ENCODE data around the gene PAFAH1B2.
"Not testable (repeated sequence)": the region's sequence is repeated elsewhere in the genome, so short reads cannot be mapped to it uniquely, and the experiment has no call there.

PAFAH1B2 gene

GRCh38 chr11:117206111-117206510 is 62.0 kb downstream of the PAFAH1B2 start:
- not testable (repeated sequence) for DNase-seq

DNA sequence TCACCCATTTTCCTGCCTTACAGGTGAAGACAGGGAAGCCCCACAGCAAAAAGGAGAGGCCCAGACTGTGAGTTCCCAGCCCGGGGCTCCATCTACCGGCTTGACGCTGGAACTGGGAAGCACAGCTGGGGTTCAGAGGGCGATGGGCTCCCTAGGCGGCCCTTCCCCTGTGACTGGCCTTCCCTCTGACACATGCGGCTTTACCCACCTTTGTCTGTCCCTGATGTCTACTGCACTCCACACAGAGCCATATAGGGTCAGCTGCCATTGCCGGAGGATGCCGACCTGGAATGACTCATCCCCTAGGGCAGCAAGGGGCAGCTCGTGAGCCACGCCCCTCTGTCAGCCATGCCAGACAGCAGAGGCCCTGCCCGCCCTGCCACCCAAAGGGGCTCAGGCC is 62.8 kb downstream of the PAFAH1B2 start:
- DNase-seq, result not testable (repeated sequence)

GRCh38 chr11:117207481-117207880 is 63.4 kb downstream of the PAFAH1B2 start:
- not testable (repeated sequence) for DNase-seq

GRCh38 chr11:117208710-117209109 is 64.6 kb downstream of the PAFAH1B2 start:
- DNase-seq, result not testable (repeated sequence)

DNA sequence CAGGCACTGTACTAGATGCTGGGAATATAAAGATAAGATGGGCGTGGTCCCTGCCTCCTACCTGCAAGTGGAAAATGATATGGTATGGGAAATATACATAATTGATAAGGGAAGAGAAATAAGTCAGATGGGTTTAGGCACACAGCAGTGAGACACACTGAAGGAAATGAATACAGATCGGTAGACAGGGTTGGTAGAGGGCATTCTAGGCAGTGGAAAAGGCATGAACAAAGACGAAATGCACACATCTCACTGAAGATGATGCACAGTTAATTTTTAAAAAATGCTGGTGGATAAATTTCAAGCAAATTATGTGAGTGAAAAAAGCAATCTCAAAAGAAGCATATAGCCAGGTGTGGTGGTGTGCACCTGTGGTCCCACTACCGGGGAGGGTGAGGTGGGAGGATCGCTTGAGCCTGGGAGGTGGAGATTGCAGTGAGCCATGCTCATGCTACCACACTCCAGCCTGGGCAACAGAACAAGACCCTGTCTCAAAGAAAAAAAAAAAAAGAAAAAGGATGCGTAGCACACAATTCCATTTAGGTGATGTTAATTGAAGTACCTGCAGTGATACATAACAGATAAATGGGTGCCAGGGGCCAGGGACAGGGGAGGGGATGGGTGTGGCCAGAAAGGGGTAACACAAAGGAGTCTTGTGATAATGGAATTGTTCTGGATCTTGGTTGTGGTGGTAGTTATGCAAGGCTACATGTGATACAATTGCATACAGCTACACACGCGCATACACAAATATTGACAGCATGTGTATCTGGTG is 65.5 kb downstream of the PAFAH1B2 start:
- DNase-seq, result not testable (repeated sequence)

- no peak for DNase-seq
Observed at GRCh38 chr11:117210620-117211019, 66.5 kb downstream of the PAFAH1B2 start.

DNA sequence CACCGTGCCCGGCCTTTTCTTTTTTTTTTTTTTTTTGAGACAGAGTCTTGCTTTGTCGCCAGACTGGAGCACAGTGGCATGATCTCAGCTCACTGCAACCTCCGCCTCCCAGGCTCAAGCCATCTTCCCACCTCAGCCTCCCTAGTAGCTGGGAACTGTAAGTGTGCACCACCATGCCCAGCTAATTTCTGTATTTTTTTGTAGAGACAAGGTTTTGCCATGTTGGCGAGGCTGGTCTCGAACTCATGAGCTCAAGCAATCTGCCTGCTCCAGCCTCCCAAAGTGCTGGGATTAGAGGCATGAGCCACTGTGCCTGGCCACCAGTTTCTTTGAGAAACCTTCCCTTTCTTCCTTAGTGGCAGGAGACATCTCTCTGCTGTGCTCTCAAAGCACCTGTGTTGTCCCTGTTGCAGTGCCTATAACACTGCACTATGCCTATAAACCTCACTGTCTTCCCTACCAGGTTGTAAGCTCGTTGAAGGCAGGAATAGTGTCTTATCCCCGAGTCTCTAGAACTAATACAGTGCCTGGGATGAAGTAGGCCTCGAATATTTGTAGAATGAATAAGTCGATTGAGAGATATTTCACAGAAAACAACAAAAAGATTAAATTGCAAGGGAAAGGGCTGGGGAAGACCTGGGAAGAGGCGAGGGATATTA is 68.7 kb downstream of the PAFAH1B2 start:
- DNase-seq, result no peak

DNA sequence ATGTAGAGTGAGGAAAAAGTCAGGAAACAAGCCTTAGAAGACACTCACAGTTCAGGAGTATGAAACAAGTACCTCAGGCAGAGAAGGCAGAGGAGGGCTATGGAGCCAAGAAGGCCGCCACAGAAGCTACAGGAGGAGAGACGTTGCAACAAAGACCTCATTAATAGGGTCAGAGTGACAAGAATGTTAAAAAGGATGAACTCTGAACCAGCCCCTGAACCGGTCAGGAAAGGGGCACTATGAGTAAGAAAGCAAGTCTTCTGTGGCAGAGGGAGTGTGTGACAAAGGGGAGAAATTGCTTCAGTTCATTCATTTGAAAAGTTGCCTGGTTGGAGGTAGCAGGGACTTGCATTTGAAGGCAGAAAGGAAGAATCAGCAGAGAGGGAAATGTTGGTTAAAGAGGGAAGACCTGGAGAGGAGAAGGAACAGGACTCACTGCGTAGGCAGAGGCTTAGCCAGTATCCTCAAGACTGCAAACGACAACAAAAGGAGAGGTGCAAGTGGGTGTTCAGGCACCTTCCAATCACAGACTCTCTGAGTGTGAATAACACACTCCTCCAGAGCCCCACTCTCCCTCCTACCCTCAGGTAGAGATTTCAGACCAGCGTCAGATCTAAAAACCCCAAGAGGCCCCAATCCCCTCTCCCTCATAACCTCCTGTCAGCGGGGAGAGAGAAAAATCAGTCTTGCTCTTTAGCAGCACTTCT is 70.5 kb downstream of the PAFAH1B2 start:
- no peak for DNase-seq

- DNase-seq, result no peak
Observed at GRCh38 chr11:117217141-117218084, 73.3 kb downstream of the PAFAH1B2 start.

DNA sequence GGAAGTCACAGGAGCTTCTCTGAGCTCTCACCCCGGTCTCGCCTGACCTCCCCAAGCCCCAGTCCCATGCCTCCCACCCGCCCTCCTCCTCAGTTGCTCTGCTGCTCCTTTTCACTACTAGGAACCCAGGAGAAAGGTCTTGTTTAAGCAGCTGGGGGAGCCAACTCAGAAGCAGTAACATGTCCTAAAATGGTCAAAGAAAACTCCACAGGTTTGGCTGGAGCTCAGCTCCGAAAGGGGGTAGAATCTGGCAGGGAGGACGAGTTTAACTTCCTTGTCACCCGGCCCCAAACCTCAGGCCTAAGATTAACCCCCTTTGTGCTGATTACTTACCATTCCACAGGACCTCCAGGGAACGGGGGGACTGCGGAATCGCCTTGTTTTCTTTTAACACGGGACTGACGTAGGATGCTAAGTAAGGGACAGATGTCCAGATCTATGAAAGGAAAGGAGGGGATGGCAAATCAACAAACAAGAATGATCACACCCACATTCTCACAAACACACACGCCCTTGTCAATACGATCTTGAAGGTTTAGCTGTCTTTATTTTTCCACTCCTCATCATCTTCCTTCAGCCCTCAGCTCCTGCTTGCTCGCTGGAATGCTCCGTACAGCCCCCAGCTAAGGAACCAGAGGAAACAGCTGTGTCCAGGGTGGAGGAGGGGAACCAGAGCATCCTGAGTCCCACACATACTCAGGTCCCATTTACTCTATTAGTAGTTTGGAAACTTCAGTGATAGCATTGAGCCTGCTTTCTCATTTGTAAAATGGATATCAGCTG is 74.2 kb downstream of the PAFAH1B2 start:
- DNase-seq, result no peak

GRCh38 chr11:117219001-117219400 is 74.9 kb downstream of the PAFAH1B2 start:
- DNase-seq, result no peak

GRCh38 chr11:117219455-117219854 is 75.4 kb downstream of the PAFAH1B2 start:
- DNase-seq, result no peak

DNA sequence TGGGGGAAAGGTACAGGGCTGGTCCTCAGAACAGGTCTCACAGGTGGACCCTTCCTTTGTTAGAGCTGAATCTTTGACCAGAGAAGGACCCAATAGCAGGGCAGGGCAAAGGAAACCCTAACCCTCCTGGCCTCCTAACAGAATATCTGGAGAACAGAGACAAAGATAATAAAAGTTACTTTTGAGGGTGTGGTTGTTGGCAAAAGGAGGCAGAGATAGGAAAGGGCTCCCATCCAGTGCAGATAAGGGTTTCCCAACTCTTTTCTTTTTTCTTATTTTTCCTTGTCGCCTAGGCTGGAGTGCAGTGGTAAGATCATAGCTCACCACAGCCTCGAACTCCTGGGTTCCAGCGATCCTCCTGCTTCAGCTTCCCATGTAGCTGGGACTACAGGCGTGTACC is 75.9 kb downstream of the PAFAH1B2 start:
- no peak for DNase-seq

DNA sequence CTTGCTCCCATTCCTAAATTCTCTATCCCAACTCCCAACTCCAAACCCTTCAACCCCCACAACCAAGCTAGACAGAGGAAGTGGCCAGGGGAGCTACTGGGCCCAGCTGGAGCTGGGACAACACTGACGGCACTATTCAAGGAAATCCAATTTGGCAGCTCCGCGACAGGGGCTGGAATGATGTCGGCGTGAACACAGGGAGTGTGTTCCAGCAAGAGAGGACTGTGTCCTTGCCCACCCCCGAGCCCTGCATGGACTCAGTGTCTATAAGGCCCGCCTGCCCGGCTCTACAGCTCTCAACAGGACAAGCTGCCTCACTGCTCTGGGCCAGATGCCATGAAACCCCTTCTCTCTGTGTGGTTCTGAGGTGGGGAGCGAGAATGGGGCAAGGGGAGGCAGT is 76.5 kb downstream of the PAFAH1B2 start:
- no peak for DNase-seq

GRCh38 chr11:117220999-117221774 is 77.1 kb downstream of the PAFAH1B2 start:
- no peak for DNase-seq

GRCh38 chr11:117221775-117222517 is 77.9 kb downstream of the PAFAH1B2 start:
- no peak for DNase-seq

DNA sequence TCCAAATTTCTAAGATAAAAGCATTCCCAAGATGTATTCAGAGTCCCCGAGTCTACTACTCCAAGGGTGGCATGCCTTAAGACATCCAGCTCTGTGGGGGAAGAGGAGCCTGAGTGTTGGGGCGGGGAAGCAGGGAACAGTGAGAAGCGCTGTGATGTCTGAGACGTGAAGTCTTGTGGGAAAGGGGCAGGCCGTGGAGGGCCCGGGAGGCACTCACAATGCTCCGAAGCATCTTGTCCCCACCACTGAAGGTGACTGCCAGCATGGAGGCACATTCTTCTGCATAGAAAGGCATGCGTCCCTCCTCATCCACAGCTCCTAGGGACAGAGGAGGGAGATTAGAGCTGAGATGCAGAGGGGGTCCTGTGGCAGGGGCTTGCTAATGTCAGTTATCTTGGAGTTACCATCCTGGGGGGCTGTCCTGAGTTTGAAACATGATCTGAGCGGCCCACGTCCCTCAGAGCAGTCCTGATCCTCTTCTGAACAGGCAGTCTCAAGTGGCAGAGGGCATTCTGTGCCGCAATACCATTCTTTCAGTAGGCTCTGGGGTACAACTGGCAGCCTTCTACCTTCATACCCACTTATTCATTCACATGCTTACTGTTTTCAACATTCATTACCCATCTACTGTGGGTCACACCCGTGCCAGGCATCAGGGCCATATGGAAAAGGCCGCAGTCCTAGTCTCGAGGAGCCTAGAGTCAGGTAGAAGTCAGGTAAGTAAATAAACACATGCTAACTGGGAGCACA is 79.1 kb downstream of the PAFAH1B2 start:
- DNase-seq, result no peak

GRCh38 chr11:117223741-117224689 is 79.9 kb downstream of the PAFAH1B2 start:
- DNase-seq, result no peak
